Psoas muscle (tissue), 8 donors: Measurements from ENCODE around the gene TMEM38A. TPM values are rescaled to one million over a fixed set of nuclear protein-coding genes. Genes with fewer than 3 reads are reported as not detected.

Source experiments
- ATAC-seq, 4 donors: fragments of 200-7000 bp; cut with Tn5 transposase; one replicate each; pipeline ENCODE4 v1.9.1; 2020; ENCODE audit warnings: moderate library complexity in 3 of 4, mild to moderate bottlenecking in 2 of 4
- DNase-seq, 2 donors: peaks; one replicate each; pipeline ENCODE4 v3.0.0-alpha.2; 2020
- H3K27ac ChIP-seq: fragments of 200-600 bp; one replicate; pipeline ENCODE4 v1.8.0; 2022
- H3K27me3 ChIP-seq, 3 donors: fragments of 200-600 bp in 1 of 3; one replicate each; pipeline versions ENCODE4 v1.6.1 to v1.8.0; 2013 to 2022; ENCODE audit warnings: low read length in 2 of 3, mild to moderate bottlenecking in 2 of 3, moderate library complexity in 1 of 3; ENCODE audit not compliant: insufficient read depth in 3 of 3
- H3K36me3 ChIP-seq, 2 donors: fragments of 200-600 bp in 1 of 2; one replicate each; pipeline versions ENCODE4 v1.6.1 to v1.8.0; 2013 to 2022; ENCODE audit warnings: low read depth in 1 of 2, mild to moderate bottlenecking in 1 of 2, moderate library complexity in 1 of 2; ENCODE audit not compliant: insufficient read depth in 1 of 2
- H3K4me1 ChIP-seq: fragments of 200-600 bp; one replicate; pipeline ENCODE4 v1.8.0; 2022
- H3K4me3 ChIP-seq: fragments of 200-600 bp; one replicate; pipeline ENCODE4 v1.8.0; 2022; ENCODE audit warnings: mild to moderate bottlenecking
- H3K9me3 ChIP-seq: fragments of 200-600 bp; one replicate; pipeline ENCODE4 v1.8.0; 2022
- CTCF ChIP-seq: fragments of 200-600 bp; IDR thresholded peaks from one replicate; pipeline ENCODE4 v1.8.0; 2022; ENCODE audit warnings: antibody characterized with exemption
- WGBS, 3 donors: extraction: QIAGEN DNeasy Blood & Tissue Kit; methylation state at CpG; one replicate each; pipeline versions ENCODE4 v1.1.6 to v1.1.7; 2013; 5-methylcytosine and 5-hydroxymethylcytosine counted together
- intact Hi-C, 2 donors: fragments of 100-400 bp; cut with DNase I; formaldehyde crosslinking; loops; one replicate each; pipeline versions ENCODE4 v1.11.0 to v1.14.2; 2022
- polyA plus RNA-seq, 3 donors: library from polyadenylated mRNA; stranded (reverse); fragments of 200-250 nt; gene quantifications; one replicate each; pipeline ENCODE4 v1.2.3, GENCODE V29; 2013
- total RNA-seq, 4 donors: library from RNA; stranded (reverse); fragmentation: NEBNext Ultra II Directional in 2 of 4; extraction: Animal tissue kit (Norgen Biotek cat#: 25700) in 2 of 4; gene quantifications; one replicate each; pipeline versions ENCODE4 v1.2.1 to v1.2.4, GENCODE V29; 2021 to 2023
- donor health status: healthy with polysubstance abuse.
- donor health status: DM: no; HTN: no; CAD: no; lungs with moderate emphysema.
- donor health status: Bipolar disorder and iron deficiency.
- donor health status: healthy.
- donor health status: DM: yes; HTN: yes; CAD: no.
- donor health status: DM: no; HTN: no; CAD: no.
- donor health status: DM: no; HTN: no; CAD: no.
- donor health status: DM: yes; HTN: yes; CAD: no.

The TMEM38A gene
- total and polyA plus RNA-seq, 7 donors = 53.2 to 295 (median 130) TPM

- WGBS, 3 donors = 0% methylated on average over 68 to 98 of the region's 98 CpGs
- intact Hi-C loops = loop anchor here (5.0 kb wide), 2 partner anchors 41 to 56 kb away; partner anchors contain the start of gene SLC35E1 (in 2 of the 2)
- Histone ChIP-seq H3K36me3 (peaks cover 2 to 27% of the 10 kb centered on the region in 2 donors), H3K27ac (peak within 1 kb of the TSS; percentile 98), H3K9me3 (no peaks in the 10 kb centered on the region), H3K4me1 (peaks cover 34% of the 10 kb centered on the region), H3K27me3 (no peaks in the 10 kb centered on the region), H3K4me3 (peak within 1 kb of the TSS; percentile 94)
- no peak for TF ChIP-seq CTCF
- DNase-seq = peak; percentile 94 to 97
- ATAC-seq = peak; percentile 91 to 95 (median 94)
Observed at GRCh38 chr19:16628183-16628983, 32.6 kb upstream of the TMEM38A start, which contains the start of gene MED26. MED26 (minus strand) TSS chr19:16628204; CDS start chr19:16627943, 261 bp downstream.

GRCh38 chr19:16628984-16629691 is 31.8 kb upstream of the TMEM38A start:
- Histone ChIP-seq H3K4me1 (peaks cover 34% of the 10 kb centered on the region), H3K36me3 (peaks cover 2 to 30% of the 10 kb centered on the region in 2 donors), H3K4me3 (peak overlapping the region; percentile 94), H3K27me3 (no peaks in the 10 kb centered on the region), H3K9me3 (no peaks in the 10 kb centered on the region), H3K27ac (peak overlapping the region; percentile 98)
- TF ChIP-seq CTCF = no peak
- 1 to 2% (median 1%) methylated on average over 23 of the region's 23 CpGs for WGBS, 3 donors
- intact Hi-C loops = loop anchor here (5.0 kb wide), 2 partner anchors 42 to 57 kb away; partner anchors contain the start of gene SLC35E1 (in 2 of the 2)
- DNase-seq (peak in 1 of 2 donors; percentile 51), ATAC-seq (peak; percentile 0 to 14 (median 10))

GRCh38 chr19:16631465-16631864 is 29.5 kb upstream of the TMEM38A start:
- 89 to 93% (median 89%) methylated on average over 6 of the region's 6 CpGs for WGBS, 3 donors
- ATAC-seq (no peak), DNase-seq (no peak)
- no peaks in the 10 kb centered on the region for H3K27me3 ChIP-seq
- H3K9me3 ChIP-seq = no peaks in the 10 kb centered on the region
- H3K27ac ChIP-seq = no peak overlapping the region
- TF ChIP-seq CTCF = no peak
- peaks cover 14% of the 10 kb centered on the region for H3K4me1 ChIP-seq
- no peak overlapping the region for H3K4me3 ChIP-seq
- H3K36me3 ChIP-seq = peaks cover 5 to 38% of the 10 kb centered on the region in 2 donors
- intact Hi-C loops = no loop called here

- ATAC-seq = peak in 3 of 4 donors; percentile 56 to 58 (median 58)
Observed at GRCh38 chr19:16637535-16637934, 23.4 kb upstream of the TMEM38A start.

More at GRCh38 chr19:16637535-16637934, 23.4 kb upstream of the TMEM38A start:
- Histone ChIP-seq H3K4me1 (peaks cover 8% of the 10 kb centered on the region), H3K36me3 (peaks cover 3 to 57% of the 10 kb centered on the region in 2 donors), H3K27me3 (no peaks in the 10 kb centered on the region), H3K9me3 (no peaks in the 10 kb centered on the region), H3K4me3 (no peak overlapping the region), H3K27ac (peak overlapping the region; percentile 46)
- TF ChIP-seq CTCF = no peak
- intact Hi-C loops = no loop called here
- no peak for DNase-seq
